Muscle layer of duodenum (tissue), 2 donors: Measurements from ENCODE around the gene PSMD14.

Experiments
- H3K27ac ChIP-seq: one replicate; pipeline ENCODE4 v1.7.0; 2013; ENCODE audit warnings: mild to moderate bottlenecking, low read length
- H3K27me3 ChIP-seq: one replicate; pipeline ENCODE4 v1.7.0; 2013; ENCODE audit warnings: low read depth, mild to moderate bottlenecking, control low read depth, low read length
- H3K36me3 ChIP-seq, 2 donors: one replicate each; pipeline ENCODE4 v1.7.0; 2013; ENCODE audit warnings: low read length in 2 of 2, control low read depth in 1 of 2, mild to moderate bottlenecking in 1 of 2; ENCODE audit not compliant: insufficient read depth in 2 of 2, control insufficient read depth in 1 of 2
- H3K4me1 ChIP-seq, 2 donors: one replicate each; pipeline ENCODE4 v1.7.0; 2013; ENCODE audit warnings: low read length in 2 of 2, mild to moderate bottlenecking in 2 of 2, control low read depth in 1 of 2, moderate library complexity in 1 of 2; ENCODE audit not compliant: insufficient read depth in 2 of 2, control insufficient read depth in 1 of 2
- H3K4me3 ChIP-seq, 2 donors: one replicate each; pipeline ENCODE4 v1.7.0; 2013; ENCODE audit warnings: low read length in 2 of 2, low read depth in 1 of 2, mild to moderate bottlenecking in 1 of 2
- H3K9me3 ChIP-seq, 2 donors: one replicate each; pipeline ENCODE4 v1.7.0; 2013; ENCODE audit warnings: low read length in 2 of 2, control low read depth in 1 of 2, mild to moderate bottlenecking in 1 of 2; ENCODE audit not compliant: control insufficient read depth in 1 of 2
- donor health status: healthy.

The PSMD14 gene

GRCh38 chr2:161434118-161434517 lies 125.9 kb downstream of the PSMD14 start:
- no peaks in the 10 kb centered on the region for H3K4me1 ChIP-seq
- H3K9me3 ChIP-seq, result no peaks in the 10 kb centered on the region
- no peak overlapping the region for H3K27ac ChIP-seq
- H3K27me3 ChIP-seq, result peaks cover 5% of the 10 kb centered on the region
- H3K36me3 ChIP-seq, result no peaks in the 10 kb centered on the region
- no peak overlapping the region for H3K4me3 ChIP-seq

- H3K36me3 ChIP-seq, result no peaks in the 10 kb centered on the region
- H3K4me1 ChIP-seq, result no peaks in the 10 kb centered on the region
- no peaks in the 10 kb centered on the region for H3K27me3 ChIP-seq
- no peak overlapping the region for H3K27ac ChIP-seq
- H3K4me3 ChIP-seq, result no peak overlapping the region
- no peaks in the 10 kb centered on the region for H3K9me3 ChIP-seq
Observed at GRCh38 chr2:161436411-161436810, 128.2 kb downstream of the PSMD14 start.

GRCh38 chr2:161438598-161438997 lies 130.4 kb downstream of the PSMD14 start:
- Histone ChIP-seq H3K27me3 (no peaks in the 10 kb centered on the region), H3K9me3 (no peaks in the 10 kb centered on the region), H3K27ac (no peak overlapping the region), H3K36me3 (no peaks in the 10 kb centered on the region), H3K4me3 (no peak overlapping the region), H3K4me1 (no peaks in the 10 kb centered on the region)

GRCh38 chr2:161445097-161445496 lies 136.9 kb downstream of the PSMD14 start:
- Histone ChIP-seq H3K9me3 (no peaks in the 10 kb centered on the region), H3K27ac (no peak overlapping the region), H3K27me3 (no peaks in the 10 kb centered on the region), H3K36me3 (no peaks in the 10 kb centered on the region), H3K4me1 (no peaks in the 10 kb centered on the region), H3K4me3 (no peak overlapping the region)

GRCh38 chr2:161448431-161448830 lies 140.2 kb downstream of the PSMD14 start:
- Histone ChIP-seq H3K4me1 (no peaks in the 10 kb centered on the region), H3K27me3 (no peaks in the 10 kb centered on the region), H3K4me3 (no peak overlapping the region), H3K27ac (no peak overlapping the region), H3K9me3 (no peaks in the 10 kb centered on the region), H3K36me3 (no peaks in the 10 kb centered on the region)
